HG02970 (cell line): ENCODE data around the gene REXO4.
"Not testable (repeated sequence)": the region's sequence is repeated elsewhere in the genome, so short reads cannot be mapped to it uniquely, and the experiment has no call there.

Source experiments
- ATAC-seq: cut with Tn5 transposase; IDR thresholded peaks from one replicate; pipeline ENCODE4 v1.9.1; 2021; ENCODE audit warnings: mild to moderate bottlenecking, moderate library complexity, moderate number of reproducible peaks; ENCODE audit not compliant: unreplicated experiment, low FRiP score

REXO4 gene

DNA sequence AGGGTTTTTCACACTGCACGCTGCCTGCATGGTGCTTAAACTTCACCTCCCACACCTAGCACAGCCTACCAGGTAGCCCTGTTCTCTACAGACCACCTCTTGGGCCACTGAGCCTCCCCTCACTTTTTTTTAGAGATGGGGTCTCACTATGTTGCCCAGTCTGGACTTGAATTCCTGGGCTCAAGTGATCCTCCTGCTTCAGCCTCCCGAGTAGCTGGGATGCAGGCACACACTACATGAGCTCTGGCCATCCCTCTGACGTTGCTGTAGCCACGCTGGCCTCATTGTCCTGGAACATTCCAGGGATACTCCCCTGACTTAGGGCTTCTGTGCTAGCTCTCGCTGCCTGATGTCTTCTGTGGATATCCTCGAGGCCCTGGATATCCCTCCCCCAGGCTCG is 34.8 kb upstream of the REXO4 start:
- ATAC-seq = no peak

DNA sequence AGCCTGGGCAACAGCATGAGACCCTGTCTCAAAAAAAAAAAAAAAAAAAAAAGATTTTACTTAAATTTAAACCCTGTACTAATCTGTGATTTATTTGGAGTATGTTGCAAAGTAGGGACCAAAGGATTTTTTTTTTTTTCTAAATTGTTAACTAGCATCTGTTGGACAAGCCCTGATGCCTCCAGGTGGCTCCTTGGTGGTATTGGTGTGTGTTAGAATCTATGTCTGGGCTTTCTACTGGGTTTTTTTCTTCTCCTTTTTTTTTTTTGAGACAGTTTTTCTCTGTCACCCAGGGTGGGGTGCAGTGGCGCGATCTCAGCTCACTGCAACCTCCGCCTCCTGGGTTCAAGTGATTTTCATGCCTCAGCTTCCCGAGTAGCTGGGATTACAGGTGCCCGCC is 34.1 kb upstream of the REXO4 start:
- not testable (repeated sequence) for ATAC-seq

- ATAC-seq = no peak
Measured at GRCh38 chr9:133449760-133450159, 31.9 kb upstream of the REXO4 start.

- ATAC-seq = no peak
Measured at GRCh38 chr9:133448487-133448972, 30.7 kb upstream of the REXO4 start.

- ATAC-seq = no peak
Measured at GRCh38 chr9:133445293-133445969, 27.6 kb upstream of the REXO4 start.

- no peak for ATAC-seq
Measured at GRCh38 chr9:133443982-133444381, 26.2 kb upstream of the REXO4 start.

GRCh38 chr9:133443248-133443647 is 25.4 kb upstream of the REXO4 start:
- no peak for ATAC-seq

DNA sequence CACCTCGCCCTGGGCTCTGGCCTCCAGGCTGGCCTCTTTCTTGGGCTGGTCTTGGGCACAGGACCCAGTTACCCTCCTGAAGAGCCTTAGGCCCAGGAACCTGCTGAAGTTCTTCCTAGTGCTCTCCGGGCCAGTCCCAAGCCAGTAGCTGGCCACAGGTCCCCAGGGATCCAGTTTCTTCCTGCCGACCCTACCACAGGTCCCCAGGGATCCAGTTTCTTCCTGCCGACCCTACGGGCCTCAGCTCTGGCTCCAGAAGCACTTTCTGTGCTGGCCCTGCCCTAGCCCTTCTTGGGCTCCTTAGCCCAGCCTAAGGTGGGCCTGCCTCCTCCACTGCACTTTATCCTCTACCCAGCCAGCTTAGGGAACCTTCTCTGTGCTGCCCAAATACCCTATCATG is 23.8 kb upstream of the REXO4 start:
- ATAC-seq = no peak

- no peak for ATAC-seq
Measured at GRCh38 chr9:133440874-133441273, 23.1 kb upstream of the REXO4 start.

- ATAC-seq = no peak
Measured at GRCh38 chr9:133439337-133439736, 21.5 kb upstream of the REXO4 start.

GRCh38 chr9:133437753-133438531 is 20.1 kb upstream of the REXO4 start:
- no peak for ATAC-seq

GRCh38 chr9:133436681-133437080 is 18.9 kb upstream of the REXO4 start:
- ATAC-seq = no peak

DNA sequence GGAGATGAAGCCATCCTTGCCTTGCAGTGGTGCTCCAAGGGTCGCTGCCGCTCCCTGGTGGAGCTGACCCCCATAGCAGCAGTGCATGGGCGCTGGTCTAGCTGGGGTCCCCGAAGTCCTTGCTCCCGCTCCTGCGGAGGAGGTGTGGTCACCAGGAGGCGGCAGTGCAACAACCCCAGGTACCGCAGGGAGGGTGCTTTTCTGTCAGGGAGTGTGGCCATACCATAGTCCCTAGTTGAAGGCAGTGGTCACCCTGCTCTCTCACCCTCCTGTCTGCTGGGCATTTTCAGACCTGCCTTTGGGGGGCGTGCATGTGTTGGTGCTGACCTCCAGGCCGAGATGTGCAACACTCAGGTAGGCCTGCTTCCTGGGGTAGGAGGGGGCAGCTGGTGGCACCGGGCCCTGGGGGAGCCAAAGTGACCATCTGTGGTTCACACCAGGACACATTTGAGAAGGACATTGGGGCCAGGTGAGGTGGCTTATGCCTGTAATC is 15.6 kb upstream of the REXO4 start:
- ATAC-seq = no peak

DNA sequence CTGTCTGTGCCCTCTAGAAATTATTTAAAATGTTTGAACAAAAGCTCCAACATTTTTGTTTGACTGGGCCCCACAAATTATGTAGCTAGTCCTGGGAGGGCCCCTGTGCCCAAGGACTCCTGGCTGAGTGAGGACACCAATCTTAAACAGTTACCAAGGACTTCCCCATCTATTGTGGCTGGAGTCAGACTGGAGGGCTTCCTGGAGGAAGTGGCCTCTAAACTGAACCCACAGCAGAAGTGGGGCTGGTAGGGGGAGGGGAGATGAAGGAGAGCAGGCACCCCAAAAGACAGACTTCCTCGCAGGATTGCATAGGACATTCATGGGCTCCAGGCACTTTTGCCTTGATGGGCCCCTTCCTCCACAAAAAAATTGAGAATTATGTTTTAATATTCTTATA is 12.4 kb upstream of the REXO4 start:
- no peak for ATAC-seq

- ATAC-seq = no peak
Measured at GRCh38 chr9:133429641-133430161, 11.9 kb upstream of the REXO4 start.

DNA sequence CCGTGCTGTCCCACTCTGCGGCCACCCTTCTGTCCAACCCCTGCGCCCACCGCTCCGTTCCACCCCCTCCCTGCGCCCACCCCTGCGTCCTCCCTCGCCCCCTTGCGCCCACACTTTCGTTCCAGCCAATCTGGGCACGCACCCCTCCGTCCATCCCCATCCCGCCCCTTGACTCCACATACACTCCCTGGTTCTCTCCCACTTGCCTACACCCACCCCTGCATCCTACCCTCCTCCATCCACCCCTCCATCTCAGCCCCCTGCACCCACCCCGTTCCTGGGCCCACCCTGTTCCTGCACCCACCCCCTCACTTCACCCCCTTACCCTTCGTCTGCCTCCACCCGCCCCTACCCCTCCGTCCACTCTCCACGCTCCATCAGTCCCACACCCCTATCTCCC is 11.4 kb upstream of the REXO4 start:
- ATAC-seq = no peak

GRCh38 chr9:133428617-133429101 is 10.8 kb upstream of the REXO4 start:
- no peak for ATAC-seq

DNA sequence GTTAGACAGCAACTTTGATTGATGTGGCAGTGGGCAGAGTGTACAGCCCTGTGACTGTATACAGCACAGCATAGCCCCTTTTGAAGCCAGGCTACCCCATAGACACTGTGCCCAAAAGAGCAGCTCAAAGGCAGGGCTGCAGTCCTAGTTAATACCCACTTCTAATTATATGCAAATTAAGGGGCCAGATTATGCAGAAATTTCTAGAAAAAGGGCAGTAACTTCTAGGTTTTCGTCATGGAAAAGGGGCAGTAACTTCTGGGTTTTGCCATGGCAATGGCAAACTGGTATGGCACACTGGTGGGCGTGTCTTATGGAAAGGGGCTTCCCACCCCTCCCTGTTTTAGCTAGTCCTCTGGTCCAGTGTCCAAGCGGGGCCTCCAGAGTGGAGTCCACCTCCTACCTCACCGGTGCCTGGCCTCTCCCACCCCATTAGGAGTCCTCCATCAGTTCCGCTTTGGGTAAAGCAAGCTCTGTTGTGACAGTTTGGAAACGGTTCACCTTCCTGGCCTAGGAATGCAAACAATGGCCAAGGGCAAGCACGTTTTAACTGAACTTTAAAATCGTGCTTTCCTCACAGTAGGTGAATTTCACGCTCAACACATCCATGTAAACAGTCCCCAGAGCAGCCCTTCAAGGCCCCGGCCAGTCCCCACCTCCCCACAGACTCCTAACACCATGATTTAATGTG is 10.0 kb upstream of the REXO4 start:
- no peak for ATAC-seq

GRCh38 chr9:133426011-133426410 is 8.2 kb upstream of the REXO4 start:
- no peak for ATAC-seq

DNA sequence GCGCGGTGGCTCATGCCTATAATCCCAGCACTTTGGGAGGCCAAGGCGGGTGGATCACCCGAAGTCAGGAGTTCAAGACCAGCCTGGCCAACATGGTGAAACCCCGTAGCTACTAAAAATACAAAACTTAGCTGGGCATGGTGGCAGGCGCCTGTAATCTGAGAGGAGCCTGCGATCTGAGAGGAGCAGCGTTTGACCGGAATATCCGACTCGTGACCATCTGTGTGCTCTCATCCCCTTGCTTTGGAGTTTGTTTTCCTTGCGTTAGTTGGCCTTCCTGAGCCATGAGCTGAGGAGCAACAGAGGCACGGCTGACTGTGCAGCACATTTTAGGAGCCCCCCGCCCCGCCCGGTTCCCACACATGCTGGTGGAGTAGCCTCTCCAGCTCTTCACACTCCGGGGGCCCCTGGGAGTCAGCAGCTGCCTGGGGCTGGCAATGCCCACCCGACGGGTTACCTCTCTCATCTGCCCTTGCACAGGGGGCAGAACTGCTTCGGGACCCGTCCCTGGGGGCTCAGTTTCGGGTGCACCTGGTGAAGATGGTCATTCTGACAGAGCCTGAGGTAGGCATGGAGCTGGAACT is 7.3 kb upstream of the REXO4 start:
- ATAC-seq = no peak
